ENCODE results near the gene RGS17. TPM values are rescaled to one million over a fixed set of nuclear protein-coding genes. Genes with fewer than 3 reads are reported as not detected.

Gene RGS17
- polyA plus RNA-seq, 1 donor: 2.4 TPM

GRCh38 chr6:153102605-153103318, 28.3 kb downstream of the RGS17 start:
- WGBS (ENCODE audit: insufficient coverage, low lambda C conversion rate): 50% methylated on average over 1 of the region's 2 CpGs
- no peak for DNase-seq

GRCh38 chr6:153101461-153101860, 29.6 kb downstream of the RGS17 start:
- no peak for DNase-seq
- no CpG with 5 or more reads among the region's 5 CpGs for WGBS (ENCODE audit: insufficient coverage, low lambda C conversion rate)
- no peak overlapping the region for H3K4me3 ChIP-seq (ENCODE audit: low read length)
- no peaks in the 10 kb centered on the region for H3K4me1 ChIP-seq (ENCODE audit: control insufficient read depth, insufficient read depth, low read length)
- H3K27me3 ChIP-seq (ENCODE audit: control insufficient read depth, insufficient read depth, low read length): no peaks in the 10 kb centered on the region
- no peak overlapping the region for H3K27ac ChIP-seq (ENCODE audit: low read length)
- no peaks in the 10 kb centered on the region for H3K36me3 ChIP-seq (ENCODE audit: control insufficient read depth, insufficient read depth, low read length)
- no peaks in the 10 kb centered on the region for H3K9me3 ChIP-seq (ENCODE audit: control insufficient read depth, low read depth, low read length)

More at GRCh38 chr6:153102605-153103318, 28.3 kb downstream of the RGS17 start:
- no peak overlapping the region for H3K4me3 ChIP-seq (ENCODE audit: low read length)
- H3K4me1 ChIP-seq (ENCODE audit: control insufficient read depth, insufficient read depth, low read length): no peaks in the 10 kb centered on the region
- H3K36me3 ChIP-seq (ENCODE audit: control insufficient read depth, insufficient read depth, low read length): no peaks in the 10 kb centered on the region
- H3K27me3 ChIP-seq (ENCODE audit: control insufficient read depth, insufficient read depth, low read length): no peaks in the 10 kb centered on the region
- H3K27ac ChIP-seq (ENCODE audit: low read length): no peak overlapping the region
- H3K9me3 ChIP-seq (ENCODE audit: control insufficient read depth, low read depth, low read length): no peaks in the 10 kb centered on the region

- Histone ChIP-seq H3K4me3 (ENCODE audit: low read length) (no peak overlapping the region), H3K27ac (ENCODE audit: low read length) (no peak overlapping the region), H3K27me3 (ENCODE audit: control insufficient read depth, insufficient read depth, low read length) (no peaks in the 10 kb centered on the region), H3K4me1 (ENCODE audit: control insufficient read depth, insufficient read depth, low read length) (no peaks in the 10 kb centered on the region), H3K9me3 (ENCODE audit: control insufficient read depth, low read depth, low read length) (no peaks in the 10 kb centered on the region), H3K36me3 (ENCODE audit: control insufficient read depth, insufficient read depth, low read length) (no peaks in the 10 kb centered on the region)
- DNase-seq: no peak
- WGBS (ENCODE audit: insufficient coverage, low lambda C conversion rate): 100% methylated on average over 1 of the region's 3 CpGs
These were observed 31.4 kb downstream of the RGS17 start for GRCh38 chr6:153099636-153100035.

GRCh38 chr6:153096792-153097191, 34.3 kb downstream of the RGS17 start:
- WGBS (ENCODE audit: insufficient coverage, low lambda C conversion rate): 36% methylated on average over 1 of the region's 1 CpG
- H3K27me3 ChIP-seq (ENCODE audit: control insufficient read depth, insufficient read depth, low read length): no peaks in the 10 kb centered on the region

GRCh38 chr6:153096031-153096430, 35.1 kb downstream of the RGS17 start:
- no CpG with 5 or more reads among the region's 4 CpGs for WGBS (ENCODE audit: insufficient coverage, low lambda C conversion rate)
- no peaks in the 10 kb centered on the region for H3K4me1 ChIP-seq (ENCODE audit: control insufficient read depth, insufficient read depth, low read length)
- H3K9me3 ChIP-seq (ENCODE audit: control insufficient read depth, low read depth, low read length): no peaks in the 10 kb centered on the region
- no peak for DNase-seq
- no peak overlapping the region for H3K4me3 ChIP-seq (ENCODE audit: low read length)
- H3K36me3 ChIP-seq (ENCODE audit: control insufficient read depth, insufficient read depth, low read length): no peaks in the 10 kb centered on the region
- H3K27me3 ChIP-seq (ENCODE audit: control insufficient read depth, insufficient read depth, low read length): no peaks in the 10 kb centered on the region
- H3K27ac ChIP-seq (ENCODE audit: low read length): no peak overlapping the region

More at GRCh38 chr6:153096792-153097191, 34.3 kb downstream of the RGS17 start:
- Histone ChIP-seq H3K27ac (ENCODE audit: low read length) (no peak overlapping the region), H3K4me3 (ENCODE audit: low read length) (no peak overlapping the region), H3K4me1 (ENCODE audit: control insufficient read depth, insufficient read depth, low read length) (no peaks in the 10 kb centered on the region), H3K9me3 (ENCODE audit: control insufficient read depth, low read depth, low read length) (no peaks in the 10 kb centered on the region), H3K36me3 (ENCODE audit: control insufficient read depth, insufficient read depth, low read length) (no peaks in the 10 kb centered on the region)
- no peak for DNase-seq

- WGBS (ENCODE audit: insufficient coverage, low lambda C conversion rate): 60% methylated on average over 1 of the region's 9 CpGs
- no peak for DNase-seq
- Histone ChIP-seq H3K27me3 (ENCODE audit: control insufficient read depth, insufficient read depth, low read length) (no peaks in the 10 kb centered on the region), H3K4me1 (ENCODE audit: control insufficient read depth, insufficient read depth, low read length) (no peaks in the 10 kb centered on the region), H3K36me3 (ENCODE audit: control insufficient read depth, insufficient read depth, low read length) (no peaks in the 10 kb centered on the region), H3K27ac (ENCODE audit: low read length) (no peak overlapping the region), H3K4me3 (ENCODE audit: low read length) (no peak overlapping the region), H3K9me3 (ENCODE audit: control insufficient read depth, low read depth, low read length) (no peaks in the 10 kb centered on the region)
These were observed 38.7 kb downstream of the RGS17 start for GRCh38 chr6:153092082-153093013.

GRCh38 chr6:153090241-153090930, 40.7 kb downstream of the RGS17 start:
- 100% methylated on average over 1 of the region's 8 CpGs for WGBS (ENCODE audit: insufficient coverage, low lambda C conversion rate)
- no peak overlapping the region for H3K4me3 ChIP-seq (ENCODE audit: low read length)
- no peaks in the 10 kb centered on the region for H3K27me3 ChIP-seq (ENCODE audit: control insufficient read depth, insufficient read depth, low read length)

GRCh38 chr6:153088796-153089195, 42.3 kb downstream of the RGS17 start:
- Histone ChIP-seq H3K27me3 (ENCODE audit: control insufficient read depth, insufficient read depth, low read length) (no peaks in the 10 kb centered on the region), H3K27ac (ENCODE audit: low read length) (no peak overlapping the region), H3K4me1 (ENCODE audit: control insufficient read depth, insufficient read depth, low read length) (no peaks in the 10 kb centered on the region), H3K4me3 (ENCODE audit: low read length) (no peak overlapping the region), H3K36me3 (ENCODE audit: control insufficient read depth, insufficient read depth, low read length) (no peaks in the 10 kb centered on the region), H3K9me3 (ENCODE audit: control insufficient read depth, low read depth, low read length) (no peaks in the 10 kb centered on the region)
- WGBS (ENCODE audit: insufficient coverage, low lambda C conversion rate): 88% methylated on average over 1 of the region's 3 CpGs
- DNase-seq: no peak

More at GRCh38 chr6:153090241-153090930, 40.7 kb downstream of the RGS17 start:
- no peaks in the 10 kb centered on the region for H3K4me1 ChIP-seq (ENCODE audit: control insufficient read depth, insufficient read depth, low read length)
- no peak overlapping the region for H3K27ac ChIP-seq (ENCODE audit: low read length)
- H3K9me3 ChIP-seq (ENCODE audit: control insufficient read depth, low read depth, low read length): no peaks in the 10 kb centered on the region
- no peaks in the 10 kb centered on the region for H3K36me3 ChIP-seq (ENCODE audit: control insufficient read depth, insufficient read depth, low read length)
- DNase-seq: no peak

GRCh38 chr6:153087436-153087835, 43.6 kb downstream of the RGS17 start:
- Histone ChIP-seq H3K9me3 (ENCODE audit: control insufficient read depth, low read depth, low read length) (no peaks in the 10 kb centered on the region), H3K4me3 (ENCODE audit: low read length) (no peak overlapping the region), H3K36me3 (ENCODE audit: control insufficient read depth, insufficient read depth, low read length) (no peaks in the 10 kb centered on the region), H3K27ac (ENCODE audit: low read length) (no peak overlapping the region), H3K27me3 (ENCODE audit: control insufficient read depth, insufficient read depth, low read length) (no peaks in the 10 kb centered on the region), H3K4me1 (ENCODE audit: control insufficient read depth, insufficient read depth, low read length) (no peaks in the 10 kb centered on the region)
- no peak for DNase-seq

- no peaks in the 10 kb centered on the region for H3K36me3 ChIP-seq (ENCODE audit: control insufficient read depth, insufficient read depth, low read length)
- no peaks in the 10 kb centered on the region for H3K9me3 ChIP-seq (ENCODE audit: control insufficient read depth, low read depth, low read length)
- no peaks in the 10 kb centered on the region for H3K4me1 ChIP-seq (ENCODE audit: control insufficient read depth, insufficient read depth, low read length)
- no peak overlapping the region for H3K27ac ChIP-seq (ENCODE audit: low read length)
- H3K27me3 ChIP-seq (ENCODE audit: control insufficient read depth, insufficient read depth, low read length): no peaks in the 10 kb centered on the region
- no peak overlapping the region for H3K4me3 ChIP-seq (ENCODE audit: low read length)
- no peak for DNase-seq
- 100% methylated on average over 4 of the region's 5 CpGs for WGBS (ENCODE audit: insufficient coverage, low lambda C conversion rate)
These were observed 44.7 kb downstream of the RGS17 start for GRCh38 chr6:153086225-153086990.
